ENCODE data around the gene FIZ1.

The FIZ1 gene

GRCh38 chr19:55543567-55543966, 55.8 kb downstream of the FIZ1 start:
- H3K4me3 ChIP-seq (ENCODE audit: control insufficient read depth, low read depth, low read length), result no peak overlapping the region
- no peak for DNase-seq (ENCODE audit: low read depth)
- TF ChIP-seq, protein P1, sequence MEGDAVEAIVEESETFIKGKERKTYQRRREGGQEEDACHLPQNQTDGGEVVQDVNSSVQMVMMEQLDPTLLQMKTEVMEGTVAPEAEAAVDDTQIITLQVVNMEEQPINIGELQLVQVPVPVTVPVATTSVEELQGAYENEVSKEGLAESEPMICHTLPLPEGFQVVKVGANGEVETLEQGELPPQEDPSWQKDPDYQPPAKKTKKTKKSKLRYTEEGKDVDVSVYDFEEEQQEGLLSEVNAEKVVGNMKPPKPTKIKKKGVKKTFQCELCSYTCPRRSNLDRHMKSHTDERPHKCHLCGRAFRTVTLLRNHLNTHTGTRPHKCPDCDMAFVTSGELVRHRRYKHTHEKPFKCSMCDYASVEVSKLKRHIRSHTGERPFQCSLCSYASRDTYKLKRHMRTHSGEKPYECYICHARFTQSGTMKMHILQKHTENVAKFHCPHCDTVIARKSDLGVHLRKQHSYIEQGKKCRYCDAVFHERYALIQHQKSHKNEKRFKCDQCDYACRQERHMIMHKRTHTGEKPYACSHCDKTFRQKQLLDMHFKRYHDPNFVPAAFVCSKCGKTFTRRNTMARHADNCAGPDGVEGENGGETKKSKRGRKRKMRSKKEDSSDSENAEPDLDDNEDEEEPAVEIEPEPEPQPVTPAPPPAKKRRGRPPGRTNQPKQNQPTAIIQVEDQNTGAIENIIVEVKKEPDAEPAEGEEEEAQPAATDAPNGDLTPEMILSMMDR (conservative IDR thresholded peaks at IDR 0.05; ENCODE audit: control insufficient read depth, insufficient read depth, low read depth, low read length), result no peak

DNA sequence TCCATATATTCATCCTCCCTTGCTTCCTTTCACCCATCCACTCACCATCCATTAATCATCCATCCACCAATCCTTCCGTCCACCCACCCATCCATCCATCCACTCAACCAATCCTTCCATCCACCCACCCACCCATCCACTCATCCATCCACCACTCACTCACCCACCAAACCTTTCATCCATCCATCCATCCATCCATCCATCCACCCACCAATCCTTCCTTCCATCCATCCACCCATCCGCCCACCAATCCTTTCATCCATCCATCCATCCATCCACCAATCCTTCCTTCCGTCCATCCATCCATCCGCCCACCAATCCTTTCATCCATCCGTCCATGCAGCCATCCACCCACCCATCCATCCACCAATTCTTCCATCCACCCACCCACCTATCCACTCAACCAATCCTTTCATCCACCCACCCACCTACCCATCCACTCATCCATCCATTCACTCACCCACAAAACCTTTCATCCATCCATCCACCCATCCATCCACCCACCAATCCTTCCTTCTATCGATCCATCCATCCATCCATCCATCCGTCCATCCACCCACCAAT, 56.9 kb downstream of the FIZ1 start:
- H3K4me3 ChIP-seq (ENCODE audit: control insufficient read depth, low read depth, low read length), result no peak overlapping the region
- no peak for DNase-seq (ENCODE audit: low read depth)
- TF ChIP-seq, protein P1 (conservative IDR thresholded peaks at IDR 0.05; ENCODE audit: control insufficient read depth, insufficient read depth, low read depth, low read length), result no peak
